SU-DHL-6 (cell line): ENCODE data around the gene FMN1.

Experiments
- H2AFZ ChIP-seq: fragments of 200-600 bp; sonication (generic); 2 replicates; pipeline ENCODE4 v1.6.1; 2014; ENCODE audit warnings: low read depth, mild to moderate bottlenecking, moderate library complexity, mixed read lengths, antibody characterized with exemption, low read length; ENCODE audit not compliant: severe bottlenecking
- H3F3A ChIP-seq: fragments of 200-600 bp; shearing (Covaris generic); 2 replicates; pipeline ENCODE4 v1.6.0; 2016; ENCODE audit warnings: antibody characterized with exemption, mild to moderate bottlenecking; ENCODE audit not compliant: insufficient read depth
- H3K27ac ChIP-seq: fragments of 200-600 bp; sonication (generic); 2 replicates; pipeline ENCODE4 v1.5.1; 2016; ENCODE audit warnings: low read depth, mild to moderate bottlenecking, low read length, moderate library complexity, mixed read lengths
- H3K27me3 ChIP-seq: fragments of 200-600 bp; sonication (generic), shearing (Covaris generic); 2 replicates; pipeline ENCODE4 v1.6.0; 2014; ENCODE audit warnings: mild to moderate bottlenecking, low read length
- H3K36me3 ChIP-seq: fragments of 200-600 bp; sonication (generic); 2 replicates; pipeline ENCODE4 v1.6.1; 2014; ENCODE audit warnings: mild to moderate bottlenecking, low read length, mixed read lengths
- H3K4me2 ChIP-seq: fragments of 300-600, 200-600 bp; shearing (Covaris generic), sonication (generic); 2 replicates; pipeline ENCODE4 v1.6.0; 2014; ENCODE audit warnings: low read length, low read depth, mild to moderate bottlenecking; ENCODE audit not compliant: poor library complexity, severe bottlenecking
- H3K4me3 ChIP-seq: fragments of 200-600 bp; sonication (generic); 2 replicates; pipeline ENCODE4 v1.5.1; 2014; ENCODE audit warnings: antibody characterized with exemption, low read length, mild to moderate bottlenecking, mixed read lengths; ENCODE audit not compliant: insufficient read depth, poor library complexity, severe bottlenecking
- H3K79me2 ChIP-seq: fragments of 200-600 bp; sonication (generic); 2 replicates; pipeline ENCODE4 v1.6.1; 2014; ENCODE audit warnings: mild to moderate bottlenecking, low read length, moderate library complexity; ENCODE audit not compliant: insufficient read depth
- H3K9ac ChIP-seq: fragments of 200-600 bp; sonication (generic); 2 replicates; pipeline ENCODE4 v1.7.0; 2014; ENCODE audit warnings: mild to moderate bottlenecking, low read length
- H3K9me2 ChIP-seq: fragments of 200-600 bp; sonication (generic); replicated peaks from 2 replicates; pipeline ENCODE4 v1.6.1; 2014; ENCODE audit warnings: low read length; ENCODE audit not compliant: insufficient read depth
- H3K9me3 ChIP-seq: fragments of 200-600 bp; sonication (generic); 2 replicates; pipeline ENCODE4 v1.6.1; 2014; ENCODE audit warnings: low read length, mixed read lengths; ENCODE audit not compliant: insufficient read depth
- H4K20me1 ChIP-seq: fragments of 200-600 bp; sonication (generic); 2 replicates; pipeline ENCODE4 v1.6.1; 2014; ENCODE audit warnings: low read depth, mild to moderate bottlenecking, antibody characterized with exemption, low read length, moderate library complexity, mixed read lengths
- CTCF ChIP-seq: fragments of 200-600 bp; sonication (generic); IDR thresholded peaks from one replicate; pipeline ENCODE4 v1.5.1; 2017; ENCODE audit warnings: antibody characterized with exemption, mild to moderate bottlenecking, low read length, moderate library complexity; ENCODE audit not compliant: insufficient read depth, poor library complexity, severe bottlenecking
- EZH2phosphoT487 ChIP-seq: fragments of 200-600 bp; sonication (generic), shearing (Covaris generic); conservative IDR thresholded peaks from 2 replicates; pipeline ENCODE4 v1.6.1; 2018; ENCODE audit warnings: mild to moderate bottlenecking, antibody characterized with exemption, low read length, moderate library complexity, mixed read lengths

FMN1 gene

GRCh38 chr15:32909431-32909830 is 285.1 kb downstream of the FMN1 start:
- Histone ChIP-seq H3K4me2 (no peak overlapping the region), H3K9me2 (no peaks in the 10 kb centered on the region), H2AFZ (no peak overlapping the region), H4K20me1 (no peaks in the 10 kb centered on the region), H3K4me3 (no peak overlapping the region), H3K79me2 (no peaks in the 10 kb centered on the region), H3K27me3 (no peaks in the 10 kb centered on the region), H3K27ac (no peak overlapping the region), H3K9ac (no peak overlapping the region), H3F3A (no peaks in the 10 kb centered on the region), H3K9me3 (no peaks in the 10 kb centered on the region), H3K36me3 (no peaks in the 10 kb centered on the region)
- TF ChIP-seq EZH2phosphoT487 (no peak), CTCF (no peak)

GRCh38 chr15:32908872-32909271 is 285.6 kb downstream of the FMN1 start:
- no peaks in the 10 kb centered on the region for H3F3A ChIP-seq
- no peak overlapping the region for H3K9ac ChIP-seq
- no peaks in the 10 kb centered on the region for H3K27me3 ChIP-seq
- H4K20me1 ChIP-seq: no peaks in the 10 kb centered on the region
- no peaks in the 10 kb centered on the region for H3K36me3 ChIP-seq
- no peak for TF ChIP-seq EZH2phosphoT487
- TF ChIP-seq CTCF: no peak
- H3K9me2 ChIP-seq: no peaks in the 10 kb centered on the region
- H3K79me2 ChIP-seq: no peaks in the 10 kb centered on the region
- no peaks in the 10 kb centered on the region for H3K9me3 ChIP-seq
- no peak overlapping the region for H3K4me2 ChIP-seq
- no peak overlapping the region for H3K4me3 ChIP-seq
- H2AFZ ChIP-seq: no peak overlapping the region
- no peak overlapping the region for H3K27ac ChIP-seq

- TF ChIP-seq CTCF: no peak
- no peak for TF ChIP-seq EZH2phosphoT487
- no peak overlapping the region for H3K27ac ChIP-seq
- no peaks in the 10 kb centered on the region for H4K20me1 ChIP-seq
- H3F3A ChIP-seq: no peaks in the 10 kb centered on the region
- no peaks in the 10 kb centered on the region for H3K27me3 ChIP-seq
- no peaks in the 10 kb centered on the region for H3K36me3 ChIP-seq
- H3K9ac ChIP-seq: no peak overlapping the region
- peak overlapping the region; percentile 30 for H3K4me2 ChIP-seq
- H3K79me2 ChIP-seq: no peaks in the 10 kb centered on the region
- no peak overlapping the region for H3K4me3 ChIP-seq
- no peaks in the 10 kb centered on the region for H3K9me2 ChIP-seq
- H3K9me3 ChIP-seq: no peaks in the 10 kb centered on the region
- no peak overlapping the region for H2AFZ ChIP-seq
These were observed 286.2 kb downstream of the FMN1 start for GRCh38 chr15:32908135-32908801.
